Stimulated activated CD4-positive, alpha-beta T cell treated with anti-CD3 and anti-CD28 coated beads, Interleukin-2, amount 100 ng/mL, for 48 hours (primary cell): ENCODE results near the gene ZNF70.

Experiments used
- DNase-seq, 2 donors: peaks; one replicate each; pipeline ENCODE4 v3.0.0-alpha.2; 2020

Gene ZNF70

GRCh38 chr22:23778577-23778900, 27.6 kb upstream of the ZNF70 start:
- no peak for DNase-seq

DNA sequence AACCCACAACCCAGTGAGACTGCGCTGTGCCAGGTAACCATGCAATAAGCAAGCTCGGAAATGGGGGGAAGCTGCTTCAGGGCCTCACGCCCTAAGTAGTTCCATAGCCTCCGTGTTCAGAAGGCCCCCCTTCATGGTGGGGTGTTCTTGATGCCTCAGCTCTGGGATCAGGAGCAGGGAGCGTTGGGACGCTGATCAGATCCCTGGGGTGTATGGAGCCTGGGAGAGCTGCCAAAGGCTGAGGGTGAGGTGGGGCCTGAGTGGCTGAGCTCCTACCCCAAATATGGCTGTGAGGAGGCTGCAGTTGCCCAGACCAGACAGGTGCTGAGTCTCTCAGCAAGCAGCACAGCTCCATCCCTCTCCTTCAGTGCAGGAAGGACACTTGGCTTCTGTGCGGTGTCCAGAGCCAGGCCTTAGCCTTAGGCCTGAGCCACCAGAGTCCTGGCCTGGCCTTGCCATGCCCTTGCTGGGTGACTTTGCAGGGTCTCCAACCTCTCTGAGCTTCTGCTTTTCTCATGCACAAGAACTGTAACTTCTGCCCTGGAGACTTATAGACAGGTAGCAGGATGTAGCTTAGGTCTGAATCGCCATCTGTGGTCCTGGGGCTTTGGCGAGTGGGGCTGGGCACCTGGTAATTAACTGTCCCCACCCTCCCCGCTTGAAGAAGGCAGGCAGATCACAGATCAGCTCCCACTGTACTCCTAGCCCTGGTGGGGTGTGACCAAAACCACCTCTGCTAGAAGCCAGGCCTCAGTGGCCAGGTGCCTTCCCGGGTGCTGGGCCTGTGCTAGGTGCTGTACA, 27.1 kb upstream of the ZNF70 start:
- DNase-seq: no peak

DNA sequence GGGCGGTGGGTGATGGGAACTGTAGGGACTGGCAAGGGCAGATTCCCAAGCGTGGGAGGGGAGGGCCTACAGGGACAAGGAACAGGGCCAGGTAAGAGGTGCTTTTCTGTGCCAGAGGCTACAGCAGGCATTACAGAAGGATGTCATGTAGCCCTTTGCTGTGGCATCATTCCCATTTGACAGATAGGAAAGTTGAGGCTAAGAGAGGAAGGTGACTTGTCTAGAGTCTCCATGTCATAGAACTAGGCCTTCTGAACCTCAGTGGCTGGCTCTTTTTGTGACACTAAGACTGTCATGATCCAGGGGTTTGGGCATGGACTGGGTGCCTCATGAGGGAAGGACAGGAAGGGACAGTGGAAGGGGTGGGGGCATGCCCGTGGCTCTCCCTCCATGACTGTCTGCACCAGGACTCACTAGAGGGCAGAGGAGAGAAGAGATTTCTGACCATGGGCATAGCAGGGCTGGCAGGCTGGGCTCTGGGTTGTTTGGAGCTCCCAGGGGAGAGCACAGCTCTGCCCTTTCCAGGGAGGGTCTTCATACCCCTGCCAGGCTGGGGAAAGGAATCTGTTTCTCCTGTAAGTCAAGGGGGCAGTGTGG, 25.0 kb upstream of the ZNF70 start:
- no peak for DNase-seq

DNA sequence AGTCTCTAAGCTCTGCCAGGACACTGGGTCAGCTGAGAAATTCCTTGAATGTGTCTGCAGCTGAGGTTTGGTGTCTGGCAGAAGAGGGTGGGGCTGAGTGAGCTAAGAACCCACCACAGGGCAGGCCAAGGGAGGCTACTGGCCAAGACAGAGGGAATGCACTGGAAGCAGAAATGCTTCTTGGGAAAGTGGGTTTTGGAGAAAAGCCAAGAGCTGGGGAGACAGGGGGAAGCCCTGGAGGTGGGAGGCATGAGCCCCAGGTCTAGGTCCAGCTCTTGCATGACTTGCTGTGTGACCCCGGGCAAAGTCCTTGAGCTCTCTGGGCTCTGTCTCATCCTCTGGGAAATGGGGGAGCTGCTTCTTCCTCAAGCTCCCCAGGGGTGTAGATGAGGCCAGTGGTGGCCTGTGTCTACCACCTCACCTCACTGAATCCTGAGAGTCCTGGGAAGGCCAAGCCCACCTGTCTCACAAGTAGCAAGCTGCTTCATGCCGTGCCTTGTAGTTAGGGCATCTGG, 24.1 kb upstream of the ZNF70 start:
- no peak for DNase-seq

DNA sequence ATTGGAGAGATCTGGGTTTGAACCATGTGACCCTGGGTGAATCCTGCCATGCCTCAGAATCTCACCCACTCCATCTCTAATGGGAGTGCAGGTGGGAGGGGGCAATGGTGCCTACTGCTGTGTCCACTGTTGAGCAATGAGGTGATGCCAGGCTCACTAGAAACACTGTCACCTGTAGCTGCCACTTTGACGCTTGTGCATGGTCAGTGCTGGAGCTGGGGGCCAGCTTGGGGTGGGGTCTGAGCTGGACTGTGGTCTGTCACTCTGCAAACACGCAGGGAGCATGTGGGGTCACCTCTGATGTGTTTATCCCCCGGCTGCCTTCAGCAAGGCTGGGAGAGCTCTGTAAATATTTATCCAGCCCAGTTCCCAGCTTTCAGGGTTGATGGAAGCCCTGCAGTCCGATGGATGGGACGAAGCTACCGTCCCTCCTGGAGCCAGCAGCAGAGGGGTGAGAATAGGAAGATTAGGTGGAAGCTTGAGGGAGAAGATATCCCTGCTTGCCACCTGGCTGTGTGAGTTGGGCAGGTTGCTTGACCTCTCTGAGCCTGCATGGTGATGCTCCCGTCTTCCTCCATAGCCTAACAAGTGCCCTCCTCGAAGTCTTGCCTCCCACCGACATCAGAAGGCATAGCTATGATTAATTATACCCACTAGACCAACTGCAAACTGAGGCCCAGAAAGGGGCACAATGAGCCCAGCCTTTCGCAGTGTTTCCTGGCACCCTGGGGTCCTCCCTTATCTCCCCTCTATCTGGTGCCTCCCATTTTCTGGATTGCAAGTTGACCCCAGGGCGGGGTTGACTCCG, 23.4 kb upstream of the ZNF70 start:
- DNase-seq: no peak

GRCh38 chr22:23773483-23774113, 22.7 kb upstream of the ZNF70 start:
- DNase-seq: no peak

- DNase-seq: peak; percentile 32 to 45
Observed at GRCh38 chr22:23772649-23773473, 21.9 kb upstream of the ZNF70 start, which contains the start of gene MMP11. TSS of gene MMP11 (plus strand) at chr22:23772849. CDS start at chr22:23772871, 22 bp downstream.

- DNase-seq: no peak
Observed at GRCh38 chr22:23772315-23772648, 21.4 kb upstream of the ZNF70 start.

GRCh38 chr22:23769321-23769965, 18.5 kb upstream of the ZNF70 start:
- no peak for DNase-seq

DNA sequence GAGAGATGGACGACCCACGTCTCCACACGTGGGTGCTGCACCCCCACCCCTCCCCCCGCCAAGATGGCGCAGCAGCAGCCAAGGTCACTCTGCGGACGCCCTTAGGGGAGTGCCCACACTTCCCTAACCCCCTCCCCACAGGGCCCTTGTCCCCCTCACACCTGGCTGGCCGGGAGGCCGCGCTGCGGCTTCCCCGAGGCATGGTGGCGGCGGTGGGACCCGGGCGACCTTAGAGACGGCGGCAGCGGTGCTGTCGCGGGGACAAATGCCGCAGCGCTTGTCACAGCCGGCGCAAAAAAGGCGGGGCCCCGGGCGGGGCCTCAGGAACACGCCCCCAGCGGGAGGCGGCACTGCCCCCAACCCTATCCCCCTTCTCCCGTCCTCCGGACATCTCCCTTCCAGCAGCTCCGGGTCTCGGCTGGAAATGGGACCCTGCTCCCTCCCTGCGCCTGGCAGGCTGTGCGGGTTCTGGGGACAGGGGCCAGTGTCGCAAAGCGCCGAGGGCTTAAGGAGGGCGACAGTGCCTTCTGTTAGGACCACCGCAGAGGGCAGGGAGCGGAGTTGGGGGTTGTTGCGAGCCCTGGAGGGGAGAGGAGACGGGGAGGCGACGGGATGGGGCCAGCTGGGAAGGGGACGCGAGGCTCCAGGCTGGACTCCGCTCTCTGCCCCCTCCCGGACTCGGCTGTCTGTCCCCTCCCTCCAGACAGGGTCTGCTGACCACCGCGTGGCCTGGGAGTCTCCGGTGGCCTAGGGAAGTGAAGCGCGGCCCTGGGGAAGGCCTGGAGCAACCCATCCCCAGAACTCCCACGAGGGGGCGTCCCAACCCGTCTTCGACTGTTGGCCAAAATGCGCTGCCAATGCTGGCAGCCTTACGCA, 17.0 kb upstream of the ZNF70 start, which contains the start of gene CHCHD10:
CHCHD10 (minus strand) TSS at position 300 of the 876 bp plus-strand sequence; CDS start at position 202, 98 bp downstream.
- peak; percentile 70 to 75 for DNase-seq

DNA sequence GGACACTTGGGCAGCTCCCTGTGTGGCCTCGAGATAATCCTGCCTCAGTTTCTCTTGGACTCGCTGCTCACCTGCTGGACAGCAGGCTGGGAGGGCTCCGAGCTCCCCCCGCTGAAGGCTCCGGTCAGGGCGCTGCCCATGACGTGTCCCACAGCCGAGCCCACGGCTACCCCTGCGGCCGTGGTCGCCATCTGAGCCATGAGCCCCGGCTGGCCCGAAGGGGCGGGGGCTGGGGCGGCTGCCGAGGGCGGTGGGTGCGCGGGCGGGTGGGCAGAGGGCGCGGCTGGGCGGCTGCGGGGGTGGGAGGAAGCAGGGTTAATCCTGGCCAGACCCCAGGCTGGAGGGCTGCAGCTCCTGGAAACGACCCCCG, 16.4 kb upstream of the ZNF70 start:
- DNase-seq: no peak

DNA sequence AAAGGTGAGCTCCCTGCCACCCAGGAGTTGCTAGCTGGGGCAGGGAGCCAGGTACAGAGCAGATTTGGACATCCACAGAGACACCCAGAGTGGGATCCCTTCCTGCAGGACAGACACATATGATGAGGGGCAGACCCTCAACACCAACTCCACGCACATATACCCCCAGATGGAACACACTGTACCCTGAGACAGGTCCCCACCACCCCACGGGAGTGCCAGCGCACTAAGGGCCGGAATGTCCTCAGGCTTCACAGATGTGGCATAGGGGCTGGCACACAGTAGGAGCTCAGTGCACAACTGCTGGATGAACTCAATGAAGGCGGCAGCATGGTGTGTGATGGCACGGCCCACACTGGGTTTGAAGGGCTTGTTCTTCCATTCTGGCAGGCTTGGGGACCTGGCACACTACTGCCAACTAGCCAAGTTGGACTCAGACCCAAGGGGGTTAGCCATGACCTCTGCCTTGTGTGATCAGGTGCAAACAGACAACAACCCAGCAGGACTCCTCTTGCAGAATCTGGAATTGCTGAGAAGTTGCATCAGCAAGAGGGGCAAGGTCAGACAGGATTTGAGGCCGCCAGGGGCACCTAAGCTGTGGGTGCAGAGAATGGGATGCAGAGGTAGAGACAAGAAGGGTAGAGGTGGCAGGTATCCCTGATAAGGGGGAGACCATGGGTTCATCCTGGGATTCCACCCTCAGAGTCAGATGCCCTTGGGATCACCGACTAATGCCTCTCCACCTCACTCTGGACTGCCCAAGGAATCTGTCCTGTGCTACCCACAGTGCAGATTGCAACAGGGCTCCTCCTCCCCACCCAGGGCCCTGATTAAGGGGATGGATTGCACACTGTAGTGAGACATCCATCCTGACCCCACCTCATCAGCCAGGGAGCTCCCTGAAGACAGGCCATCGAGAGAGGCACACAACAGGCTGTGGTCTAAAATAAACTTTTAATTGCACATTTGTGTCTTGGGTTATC, 14.3 kb upstream of the ZNF70 start:
- DNase-seq: no peak

- DNase-seq: no peak
Observed at GRCh38 chr22:23763954-23764353, 13.0 kb upstream of the ZNF70 start.

DNA sequence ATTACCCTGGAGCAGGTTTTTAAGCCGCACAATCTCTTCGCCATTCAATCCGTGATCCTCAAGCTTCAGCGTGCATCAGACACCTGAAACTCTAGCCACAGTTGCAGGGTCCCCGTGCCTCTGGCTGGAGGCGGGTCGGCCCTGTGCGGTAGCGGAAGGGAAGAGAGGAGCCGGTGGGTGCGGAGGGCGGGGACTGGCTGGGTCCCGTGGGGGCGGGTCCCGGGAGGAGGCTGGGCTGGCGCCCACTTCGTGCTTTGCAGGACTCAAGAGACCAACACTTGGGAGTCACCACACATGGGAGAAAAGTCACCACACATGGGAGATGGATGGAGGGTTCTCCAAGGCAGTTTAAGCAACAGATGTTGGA, 12.7 kb upstream of the ZNF70 start:
- peak; percentile 37 to 44 for DNase-seq

DNA sequence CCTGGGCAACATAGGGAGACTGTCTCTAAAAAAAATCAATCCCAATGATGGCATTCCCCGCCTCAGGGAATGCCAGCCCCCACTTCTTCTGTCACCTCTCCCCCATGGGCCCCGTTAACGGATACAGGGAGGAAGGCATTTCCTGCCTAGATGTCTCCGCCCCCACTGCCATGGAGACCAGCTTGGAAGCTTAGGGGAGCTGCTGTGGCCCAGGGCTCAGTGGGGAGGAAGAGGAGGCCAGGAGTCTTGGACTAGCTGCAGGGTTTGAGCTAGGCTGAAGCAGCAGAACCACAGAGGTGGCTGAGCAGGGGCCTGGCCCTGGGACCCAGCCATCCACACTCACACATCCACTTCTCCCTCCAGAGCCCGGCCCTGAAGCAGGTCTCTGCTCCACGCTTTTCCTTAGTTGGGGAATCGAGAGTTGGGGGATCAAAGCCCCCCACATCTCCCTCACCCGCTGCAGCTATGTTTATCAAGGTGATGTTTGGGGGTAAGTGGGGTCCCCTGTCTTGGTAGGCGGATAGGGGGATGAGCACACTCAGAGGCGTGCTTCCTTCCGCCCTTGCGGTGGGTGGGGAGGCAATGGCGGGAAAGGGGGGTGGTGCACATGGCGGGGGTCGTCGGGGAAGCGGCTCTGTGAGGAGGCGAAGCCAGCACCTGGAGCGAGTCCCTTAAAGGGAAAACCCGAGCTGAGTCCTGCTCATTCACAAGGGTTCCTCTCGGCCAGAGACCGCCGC, 12.1 kb upstream of the ZNF70 start, which contains the start of gene C22orf15:
C22orf15 (plus strand) TSS at position 149 of the 737 bp plus-strand sequence; CDS start at position 466, 317 bp downstream.
- no peak for DNase-seq

DNA sequence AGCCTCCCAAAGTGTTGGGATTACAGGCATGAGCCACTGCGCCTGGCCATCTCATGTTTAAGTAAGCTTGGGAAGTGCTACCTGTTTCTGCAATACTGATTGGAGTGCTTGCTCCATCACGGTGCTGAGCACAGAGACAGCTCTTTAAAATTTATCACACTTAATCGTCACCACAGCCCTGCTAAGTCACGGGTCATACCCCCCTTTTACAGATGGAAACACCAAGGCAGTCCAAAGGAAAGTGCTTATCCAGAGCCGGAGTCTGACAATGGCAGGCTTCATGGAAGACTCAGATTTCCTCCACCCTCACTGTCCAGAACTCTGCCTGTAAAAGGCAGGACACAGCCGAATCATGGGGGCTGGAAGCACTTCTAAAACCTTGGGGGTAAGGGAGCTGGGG, 9.1 kb upstream of the ZNF70 start:
- no peak for DNase-seq

DNA sequence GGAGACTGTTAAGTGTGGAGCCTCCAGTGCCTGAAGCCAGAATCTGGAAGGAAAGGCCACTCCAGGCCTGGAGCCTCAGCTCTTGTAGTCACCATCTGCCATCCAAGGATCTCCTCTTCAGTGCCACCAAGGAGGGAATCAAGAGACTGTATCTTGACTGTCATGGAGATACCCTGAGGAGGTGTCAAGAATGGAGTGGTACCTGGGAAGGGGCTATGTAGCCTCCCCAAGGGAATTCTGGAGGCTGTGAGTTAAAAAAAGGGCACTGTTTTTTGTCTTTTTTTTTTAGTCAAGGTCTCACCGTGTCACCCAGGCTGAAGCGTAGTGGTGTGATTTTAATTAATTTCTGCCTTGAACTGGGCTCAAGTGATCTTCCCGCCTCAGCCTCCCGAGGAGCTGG, 8.7 kb upstream of the ZNF70 start:
- no peak for DNase-seq

GRCh38 chr22:23756891-23757290, 6.0 kb upstream of the ZNF70 start:
- DNase-seq: no peak

- no peak for DNase-seq
Observed at GRCh38 chr22:23755711-23756110, 4.8 kb upstream of the ZNF70 start.
